K562 (cell line): Measurements from ENCODE around the gene ZFAND5. TPM values are rescaled to one million over a fixed set of nuclear protein-coding genes. Genes with fewer than 3 reads are reported as not detected.

Experiments
- ATAC-seq: fragments of 200-7000 bp; cut with Tn5 transposase; 3 replicates; pipeline ENCODE4 v1.9.1; 2020; ENCODE audit warnings: moderate library complexity
- BruUV-seq: library from RNA; stranded (reverse); fragments of 400-500 nt; replicated peaks from 2 replicates; lab custom pipeline; 2021; lab: Mats Ljungman, UMichigan
- CTCF ChIA-PET: fragments of 300-600 bp; formaldehyde crosslinking; extraction: SDS; loops from one replicate; lab custom pipeline; 2021; ENCODE audit warnings: low intra/inter-chr PET ratio; lab: Yijun Ruan, JAX
- POLR2A ChIA-PET: fragments of 300-600, 350-650 bp; sonication (Branson Sonifier 250); formaldehyde crosslinking; extraction: SDS; loops from one replicate; lab custom pipeline; 2021; ENCODE audit warnings: antibody characterized with exemption, inconsistent platforms; lab: Yijun Ruan, JAX
- DNase-seq, 4 experiments: peaks; one replicate each; pipeline versions ENCODE4 v3.0.0 to v3.0.0-alpha.2; 2011 to 2018; ENCODE audit warnings: low spot score in 3 of 4, mixed read lengths in 3 of 4; ENCODE audit errors: extremely low read depth in 1 of 4
- FAIRE-seq: peaks from 2 replicates; lab custom pipeline; 2011; peaks lifted over from hg19 to GRCh38; lab: Jason Lieb, UNC
- H2AFZ ChIP-seq: 2 replicates; pipeline ENCODE4 v1.6.0; 2011; ENCODE audit warnings: low read depth, low read length, control low read depth, inconsistent platforms
- H3K27ac ChIP-seq: fragments of 200-600 bp; 3 replicates; pipeline ENCODE4 v1.8.0; 2011; ENCODE audit warnings: low read depth, mild to moderate bottlenecking, control low read depth, inconsistent platforms, low read length, moderate library complexity, mixed read lengths; ENCODE audit errors: extremely low read depth
- H3K27me3 ChIP-seq, 2 experiments: fragments of 300-600 bp in 1 of 2; 2 replicates in 1 of 2; 3 replicates in 1 of 2; pipeline versions ENCODE4 v1.6.0 to v1.8.0; 2011; ENCODE audit warnings: inconsistent platforms in 2 of 2, low read length in 2 of 2, mild to moderate bottlenecking in 1 of 2, mixed read lengths in 1 of 2, moderate library complexity in 1 of 2; ENCODE audit not compliant: control insufficient read depth in 2 of 2, insufficient read depth in 2 of 2
- H3K36me3 ChIP-seq: fragments of 300-600 bp; 3 replicates; pipeline ENCODE4 v1.8.0; 2011; ENCODE audit warnings: mild to moderate bottlenecking, low read length, inconsistent platforms; ENCODE audit not compliant: control insufficient read depth, insufficient read depth
- H3K4me1 ChIP-seq, 2 experiments: fragments of 200-600 bp in 1 of 2; replicated peaks in 1 of 2; 2 replicates in 1 of 2; 3 replicates in 1 of 2; pipeline versions ENCODE4 v1.5.1 to v1.8.0; 2011; ENCODE audit warnings: inconsistent platforms in 2 of 2, low read length in 2 of 2, mild to moderate bottlenecking in 1 of 2, mixed read lengths in 1 of 2, moderate library complexity in 1 of 2; ENCODE audit not compliant: control insufficient read depth in 2 of 2, insufficient read depth in 2 of 2
- H3K4me2 ChIP-seq: 2 replicates; pipeline ENCODE4 v1.6.1; 2011; ENCODE audit warnings: low read length, control low read depth, inconsistent platforms, mixed read lengths; ENCODE audit not compliant: insufficient read depth
- H3K4me3 ChIP-seq: fragments of 200-600 bp; sonication (generic), shearing (Covaris generic); 2 replicates; pipeline ENCODE4 v1.5.1; 2016; ENCODE audit warnings: control low read depth, inconsistent platforms
- H3K79me2 ChIP-seq: fragments of 200-600 bp; 3 replicates; pipeline ENCODE4 v1.8.0; 2011; ENCODE audit warnings: low read length, inconsistent platforms; ENCODE audit not compliant: control insufficient read depth, insufficient read depth
- H3K9ac ChIP-seq, 2 experiments: 2 replicates each; pipeline versions ENCODE4 v1.6.0 to v1.6.1; 2011; ENCODE audit warnings: low read depth in 2 of 2, low read length in 2 of 2, control low read depth in 1 of 2, inconsistent platforms in 1 of 2, mild to moderate bottlenecking in 1 of 2, mixed read lengths in 1 of 2; ENCODE audit not compliant: insufficient read depth in 1 of 2
- H3K9me1 ChIP-seq: one replicate; pipeline ENCODE4 v1.6.0; 2011; ENCODE audit warnings: inconsistent platforms, mild to moderate bottlenecking, low read length, moderate library complexity; ENCODE audit not compliant: control insufficient read depth, insufficient read depth
- H3K9me3 ChIP-seq: replicated peaks from 2 replicates; pipeline ENCODE4 v1.5.1; 2011; ENCODE audit warnings: low read depth, low read length, inconsistent platforms; ENCODE audit not compliant: control insufficient read depth, insufficient read depth
- H4K20me1 ChIP-seq: replicated peaks from 2 replicates; pipeline ENCODE4 v1.6.1; 2011; ENCODE audit warnings: low read length, inconsistent platforms, mixed read lengths; ENCODE audit not compliant: control insufficient read depth, insufficient read depth
- BRF1 ChIP-seq: IDR thresholded peaks from 3 replicates; pipeline ENCODE4 v1.6.1; 2011; ENCODE audit warnings: borderline replicate concordance, mild to moderate bottlenecking; ENCODE audit not compliant: insufficient read length; ENCODE audit errors: extremely low read depth
- GTF2E2 ChIP-seq: fragments of 200-800 bp; sonication (Bioruptor generic); IDR thresholded peaks from 2 replicates; pipeline ENCODE4 v1.6.1; 2016; ENCODE audit warnings: missing genetic modification characterization, missing compliant biosample characterization
- KAT2B ChIP-seq: IDR thresholded peaks from one replicate; pipeline ENCODE4 v1.6.1; 2012; ENCODE audit warnings: low read depth, mild to moderate bottlenecking, control low read depth, inconsistent platforms, low read length, moderate library complexity
- NFIX ChIP-seq: fragments of 250-450 bp; sonication (Bioruptor Pico); IDR thresholded peaks from 2 replicates; pipeline ENCODE4 v1.4.0; 2020; ENCODE audit warnings: low read depth, mild to moderate bottlenecking, moderate library complexity
- NONO ChIP-seq, 2 experiments: fragments of 200-400 bp in 1 of 2; fragments of 450-650 bp in 1 of 2; formaldehyde crosslinking in 1 of 2; IDR thresholded peaks; 2 replicates each; pipeline ENCODE4 v1.6.1; 2017; ENCODE audit warnings: low read depth in 2 of 2, mild to moderate bottlenecking in 2 of 2, moderate library complexity in 2 of 2, low read length in 1 of 2
- NR2C1 ChIP-seq, 2 experiments: fragments of 450-650 bp; IDR thresholded peaks; 2 replicates each; pipeline ENCODE4 v1.6.1; 2017; ENCODE audit warnings: mild to moderate bottlenecking in 2 of 2, antibody characterized with exemption in 1 of 2, inconsistent platforms in 1 of 2, missing compliant biosample characterization in 1 of 2, missing genetic modification characterization in 1 of 2
- OTX1 ChIP-seq: fragments of 450-650 bp; formaldehyde crosslinking; IDR thresholded peaks from 2 replicates; pipeline ENCODE4 v1.4.0; 2022; ENCODE audit warnings: mild to moderate bottlenecking
- PHB ChIP-seq: fragments of 250-450 bp; sonication (Bioruptor Pico); IDR thresholded peaks from 2 replicates; pipeline ENCODE4 v1.5.0; 2021
- PREB ChIP-seq: sonication (generic); formaldehyde crosslinking; IDR thresholded peaks from 2 replicates; pipeline ENCODE4 v1.8.1; 2023; ENCODE audit warnings: mild to moderate bottlenecking, missing genetic modification reagents
- RAD21 ChIP-seq, 2 experiments: fragments of 250-450 bp in 1 of 2; fragments of 450-650 bp in 1 of 2; sonication (Bioruptor Pico) in 1 of 2; formaldehyde crosslinking in 1 of 2; IDR thresholded peaks in 1 of 2; conservative IDR thresholded peaks in 1 of 2; 2 replicates each; pipeline versions ENCODE4 v1.4.0 to v1.8.0; 2020 to 2022; ENCODE audit warnings: mild to moderate bottlenecking in 2 of 2, moderate library complexity in 1 of 2
- TAF15 ChIP-seq: fragments of 200-400 bp; formaldehyde crosslinking; IDR thresholded peaks from 2 replicates; pipeline ENCODE4 v1.6.1; 2017; ENCODE audit warnings: mild to moderate bottlenecking, low read depth, low read length, moderate library complexity
- YY1 ChIP-seq, 3 experiments: IDR thresholded peaks; 2 replicates each; pipeline ENCODE4 v1.6.1; 2011; ENCODE audit warnings: low read length in 2 of 3, mild to moderate bottlenecking in 2 of 3, moderate library complexity in 2 of 3, borderline replicate concordance in 1 of 3, control low read depth in 1 of 3, low read depth in 1 of 3; ENCODE audit not compliant: insufficient read depth in 3 of 3, insufficient replicate concordance in 2 of 3, control insufficient read depth in 1 of 3, insufficient read length in 1 of 3; ENCODE audit errors: extremely low read depth in 1 of 3
- ZNF24 ChIP-seq: fragments of 450-650 bp; IDR thresholded peaks from 2 replicates; pipeline ENCODE4 v1.6.1; 2016
- ZNF764 ChIP-seq: fragments of 250-450 bp; sonication (Bioruptor Pico); IDR thresholded peaks from 2 replicates; pipeline ENCODE4 v1.4.0; 2020; ENCODE audit warnings: low read depth, mild to moderate bottlenecking, moderate library complexity
- WGBS: fragments of 100-300 bp; shearing (Covaris generic); methylation state at CpG from one replicate; pipeline ENCODE4 v1.1.6; 2016; ENCODE audit warnings: low coverage, mixed read lengths; ENCODE audit not compliant: insufficient coverage; ENCODE audit errors: missing lambda C conversion rate; 5-methylcytosine and 5-hydroxymethylcytosine counted together
- in situ Hi-C: fragments of 300-500 bp; cut with MboI; formaldehyde crosslinking; loops from 4 replicates; pipeline ENCODE4 v1.15.0; 2018; ENCODE audit warnings: inconsistent platforms, mixed read lengths
- intact Hi-C: fragments of 100-400 bp; cut with micrococcal nuclease; formaldehyde crosslinking; loops from 2 replicates; pipeline ENCODE4 v1.14.2; 2022
- polyA plus RNA-seq, 8 experiments: library from polyadenylated mRNA; depleted of rRNA in 4 of 8; stranded (reverse) in 5 of 8; unstranded in 3 of 8; fragments of >200 nt; fragmentation: Nextera tagmentation in 2 of 8; fragmentation: Illumina TruSeq in 1 of 8; extraction: Ambion mirVana in 2 of 8; extraction: Trizol in 1 of 8; gene quantifications; 2 replicates each; pipeline versions ENCODE4 v1.2.1 to v1.2.3, GENCODE V29; 2011 to 2014; ENCODE audit warnings: inconsistent platforms in 1 of 8, missing spikeins in 1 of 8
- total RNA-seq, 7 experiments: library from RNA; depleted of rRNA in 6 of 7; stranded (reverse); fragments of >200 nt in 6 of 7; fragmentation: Illumina TruSeq in 2 of 7; extraction: Trizol in 2 of 7; gene quantifications; 2 replicates each; pipeline versions ENCODE4 v1.2.1 to v1.2.3, GENCODE V29; 2011 to 2021; ENCODE audit warnings: low replicate concordance in 1 of 7
- TF ChIP-seq, protein P1 (sequence below): sonication (generic); formaldehyde crosslinking; IDR thresholded peaks from 2 replicates; pipeline ENCODE4 v1.8.1; 2023; ENCODE audit warnings: mild to moderate bottlenecking, missing genetic modification reagents
- TF ChIP-seq, protein P2 (sequence below): fragments of 450-650 bp; IDR thresholded peaks from 2 replicates; pipeline ENCODE4 v1.6.1; 2016

Gene ZFAND5
- total and polyA plus RNA-seq, 9 of the 15 experiments (the other 6 are each of a cell fraction or from before 2014, with no cell fraction given) = 12.7 to 64.2 (median 34.5) TPM

DNA sequence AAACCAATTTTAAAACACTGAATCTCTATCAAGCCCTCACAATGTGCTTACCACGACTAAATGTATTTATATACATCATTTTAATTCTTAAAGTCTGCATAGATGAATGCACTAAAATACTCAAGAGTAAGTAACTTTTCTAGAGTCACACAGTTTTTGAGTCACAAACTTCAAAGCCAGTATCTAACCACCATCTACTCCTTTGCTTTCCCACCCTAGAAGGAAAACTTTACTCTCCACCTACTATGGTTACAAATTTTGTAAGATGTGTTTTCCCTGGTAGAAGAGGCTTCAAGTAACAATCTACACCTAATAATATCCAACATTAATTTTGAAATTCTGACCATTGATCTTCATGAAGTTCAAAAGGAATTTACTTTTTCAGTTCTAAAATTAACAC is 18.7 kb downstream of the ZFAND5 start (continued):
- TF ChIP-seq, protein P1, sequence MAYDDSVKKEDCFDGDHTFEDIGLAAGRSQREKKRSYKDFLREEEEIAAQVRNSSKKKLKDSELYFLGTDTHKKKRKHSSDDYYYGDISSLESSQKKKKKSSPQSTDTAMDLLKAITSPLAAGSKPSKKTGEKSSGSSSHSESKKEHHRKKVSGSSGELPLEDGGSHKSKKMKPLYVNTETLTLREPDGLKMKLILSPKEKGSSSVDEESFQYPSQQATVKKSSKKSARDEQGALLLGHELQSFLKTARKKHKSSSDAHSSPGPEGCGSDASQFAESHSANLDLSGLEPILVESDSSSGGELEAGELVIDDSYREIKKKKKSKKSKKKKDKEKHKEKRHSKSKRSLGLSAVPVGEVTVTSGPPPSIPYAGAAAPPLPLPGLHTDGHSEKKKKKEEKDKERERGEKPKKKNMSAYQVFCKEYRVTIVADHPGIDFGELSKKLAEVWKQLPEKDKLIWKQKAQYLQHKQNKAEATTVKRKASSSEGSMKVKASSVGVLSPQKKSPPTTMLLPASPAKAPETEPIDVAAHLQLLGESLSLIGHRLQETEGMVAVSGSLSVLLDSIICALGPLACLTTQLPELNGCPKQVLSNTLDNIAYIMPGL = no peak
- TF ChIP-seq NFIX (CRISPR knock-in tag) (no peak), YY1 (IDR thresholded peaks at IDR 0.05; ENCODE audit: borderline replicate concordance in 1 of 3, control insufficient read depth in 1 of 3, extremely low read depth in 1 of 3, insufficient read depth in 3 of 3, insufficient read length in 1 of 3, insufficient replicate concordance in 2 of 3, low read depth in 1 of 3, low read length in 2 of 3) (no peak), NONO (IDR thresholded peaks at IDR 0.05; ENCODE audit: low read depth in 2 of 2, low read length in 1 of 2) (no peak), ZNF764 (no peak)

DNA sequence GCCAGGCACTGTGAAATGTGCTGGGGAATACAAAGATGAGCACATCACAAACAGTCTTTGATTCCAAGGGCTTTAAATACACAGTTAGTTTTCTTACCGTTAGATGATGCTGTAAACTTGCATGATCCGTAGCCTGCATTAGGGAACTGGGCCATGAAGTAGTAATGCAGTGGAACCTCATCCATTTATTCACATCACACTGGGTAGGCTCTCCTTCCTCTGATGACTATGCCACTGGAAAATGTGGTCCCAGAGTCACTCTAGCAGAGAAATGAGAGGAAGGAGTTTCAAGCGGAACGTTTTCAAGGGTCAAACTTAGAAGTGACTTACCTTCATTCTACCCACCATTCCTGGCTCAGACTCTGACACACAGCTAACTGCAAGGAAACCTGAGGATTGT is 26.4 kb downstream of the ZFAND5 start:
- H3K36me3 ChIP-seq = no peaks in the 10 kb centered on the region
- in situ Hi-C loops = no loop called here
- no peaks in the 10 kb centered on the region; a peak in 1 of 5 replicates for H3K4me1 ChIP-seq
- intact Hi-C loops = no loop called here
- no peaks in the 10 kb centered on the region for H3K9me3 ChIP-seq
- no peak overlapping the region for H2AFZ ChIP-seq
- H3K4me2 ChIP-seq = no peak overlapping the region
- H3K27me3 ChIP-seq = peaks cover 7% of the 10 kb centered on the region in 2 experiments; a peak in 3 of 5 replicates
- FAIRE-seq (no peak), ATAC-seq (no peak), DNase-seq (no peak)
- 0 out of 2 replicates have a peak, but pooled peaks cover 3% of the 10 kb centered on the region for H4K20me1 ChIP-seq
- POLR2A ChIA-PET = no interaction called here
- H3K9ac ChIP-seq = no peak overlapping the region
- no peaks in the 10 kb centered on the region for H3K9me1 ChIP-seq
- no peaks in the 10 kb centered on the region for H3K79me2 ChIP-seq
- no peak overlapping the region for H3K27ac ChIP-seq
- no peak for TF ChIP-seq KAT2B
- no peak for TF ChIP-seq ZNF24
- no peak for TF ChIP-seq TAF15
- TF ChIP-seq GTF2E2 = no peak
- no peak for TF ChIP-seq PREB (CRISPR knock-in tag)
- no peak for TF ChIP-seq BRF1
- no peak for TF ChIP-seq NR2C1 (IDR thresholded peaks at IDR 0.05)
- no peak for TF ChIP-seq NR2C1 (tag; IDR thresholded peaks at IDR 0.05)
- TF ChIP-seq RAD21 (CRISPR knock-in tag; conservative IDR thresholded peaks at IDR 0.05 in 1 of 2, IDR thresholded peaks at IDR 0.05 in 1 of 2) = no peak
- TF ChIP-seq OTX1 (CRISPR knock-in tag) = no peak
- TF ChIP-seq PHB (CRISPR knock-in tag) = no peak
- TF ChIP-seq, protein P2, sequence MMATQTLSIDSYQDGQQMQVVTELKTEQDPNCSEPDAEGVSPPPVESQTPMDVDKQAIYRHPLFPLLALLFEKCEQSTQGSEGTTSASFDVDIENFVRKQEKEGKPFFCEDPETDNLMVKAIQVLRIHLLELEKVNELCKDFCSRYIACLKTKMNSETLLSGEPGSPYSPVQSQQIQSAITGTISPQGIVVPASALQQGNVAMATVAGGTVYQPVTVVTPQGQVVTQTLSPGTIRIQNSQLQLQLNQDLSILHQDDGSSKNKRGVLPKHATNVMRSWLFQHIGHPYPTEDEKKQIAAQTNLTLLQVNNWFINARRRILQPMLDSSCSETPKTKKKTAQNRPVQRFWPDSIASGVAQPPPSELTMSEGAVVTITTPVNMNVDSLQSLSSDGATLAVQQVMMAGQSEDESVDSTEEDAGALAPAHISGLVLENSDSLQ = no peak
- BruUV-seq = no TSS peak
- WGBS = 6% methylated on average over 4 of the region's 4 CpGs
- H3K4me3 ChIP-seq = no peak overlapping the region
- CTCF ChIA-PET = no interaction called here
